Tongue (tissue), 2 donors: ENCODE data around the gene PHLDB1. TPM values are rescaled to one million over a fixed set of nuclear protein-coding genes. Genes with fewer than 3 reads are reported as not detected.

Source experiments
- DNase-seq: peaks from one replicate; pipeline ENCODE4 v3.0.0-alpha.2; 2015
- total RNA-seq: library from RNA; depleted of rRNA; stranded (reverse); fragments of >200 nt; gene quantifications from one replicate; pipeline ENCODE4 v1.2.3, GENCODE V29; 2014

The PHLDB1 gene
- total RNA-seq, 1 donor from 2014 or later = 103 TPM

- DNase-seq = peak; percentile 81
These were observed 15.2 kb downstream of the PHLDB1 start for GRCh38 chr11:118622376-118623268.

- peak; percentile 50 for DNase-seq
These were observed 15.8 kb downstream of the PHLDB1 start for GRCh38 chr11:118623269-118623655.

- DNase-seq = no peak
These were observed 17.7 kb downstream of the PHLDB1 start for GRCh38 chr11:118625036-118625690.

GRCh38 chr11:118625976-118626375 is 18.6 kb downstream of the PHLDB1 start:
- DNase-seq = no peak

DNA sequence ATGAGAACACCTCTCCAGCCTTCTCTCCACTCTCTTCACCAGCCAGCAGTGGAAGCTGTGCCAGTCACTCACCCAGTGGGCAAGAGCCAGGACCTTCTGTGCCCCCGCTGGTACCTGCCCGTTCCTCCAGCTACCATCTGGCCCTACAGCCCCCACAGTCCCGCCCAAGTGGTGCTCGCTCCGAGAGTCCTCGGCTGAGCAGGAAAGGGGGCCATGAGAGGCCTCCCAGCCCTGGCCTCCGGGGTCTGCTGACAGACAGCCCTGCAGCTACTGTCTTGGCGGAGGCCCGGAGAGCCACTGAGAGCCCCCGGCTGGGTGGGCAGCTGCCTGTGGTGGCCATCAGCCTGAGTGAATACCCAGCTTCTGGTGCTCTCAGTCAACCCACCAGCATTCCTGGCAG is 20.2 kb downstream of the PHLDB1 start:
- no peak for DNase-seq

- DNase-seq = no peak
These were observed 20.6 kb downstream of the PHLDB1 start for GRCh38 chr11:118628031-118628430.

DNA sequence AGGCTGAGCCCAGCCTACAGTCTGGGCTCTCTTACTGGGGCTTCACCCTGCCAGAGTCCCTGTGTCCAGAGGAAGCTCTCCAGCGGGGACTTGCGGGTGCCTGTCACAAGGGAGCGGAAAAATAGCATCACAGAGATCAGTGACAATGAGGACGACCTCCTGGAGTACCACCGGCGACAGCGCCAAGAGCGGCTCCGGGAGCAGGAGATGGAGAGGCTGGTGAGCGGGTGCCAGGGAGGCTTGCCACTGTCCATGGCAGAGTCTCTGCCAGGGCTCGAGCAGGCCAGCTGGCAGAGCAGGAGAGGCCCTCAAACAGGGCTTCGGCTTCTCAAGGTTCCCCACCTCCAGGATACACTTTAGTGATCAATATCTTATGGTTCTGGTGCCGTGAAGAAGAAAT is 21.0 kb downstream of the PHLDB1 start:
- DNase-seq = no peak

DNA sequence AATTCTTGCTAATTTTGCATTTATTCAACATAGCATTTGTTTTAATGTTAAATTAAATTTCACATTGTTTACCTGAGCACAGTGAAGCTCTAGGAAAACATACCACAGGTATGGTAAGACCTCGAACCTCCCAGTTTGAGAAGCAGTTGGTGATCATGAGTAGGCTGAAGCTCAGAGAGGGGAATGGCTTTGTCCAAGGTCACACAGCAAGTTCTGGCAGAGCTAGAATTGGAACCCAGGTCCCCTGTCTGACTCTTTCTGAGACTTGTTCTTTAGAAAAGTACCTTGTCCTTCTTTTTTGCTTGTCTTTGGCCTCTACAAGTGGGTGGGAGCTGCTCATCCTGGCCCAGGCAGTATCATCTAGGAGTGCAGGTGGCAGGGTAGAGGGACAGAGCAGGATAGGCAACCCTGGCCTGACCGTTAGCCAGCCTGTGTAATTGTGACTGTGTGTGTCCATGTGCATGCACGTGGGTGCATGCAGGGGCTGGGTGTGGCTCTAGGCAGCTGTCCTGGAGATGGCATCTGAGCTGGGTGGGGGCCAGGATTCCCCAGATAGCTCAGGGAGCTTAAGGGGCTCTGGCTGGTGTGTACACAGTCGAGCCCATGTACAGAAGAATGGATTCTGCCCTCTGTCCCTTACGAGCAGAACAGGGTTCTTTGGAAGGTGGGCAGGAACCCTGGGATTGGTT is 21.6 kb downstream of the PHLDB1 start:
- peak; percentile 86 for DNase-seq

DNA sequence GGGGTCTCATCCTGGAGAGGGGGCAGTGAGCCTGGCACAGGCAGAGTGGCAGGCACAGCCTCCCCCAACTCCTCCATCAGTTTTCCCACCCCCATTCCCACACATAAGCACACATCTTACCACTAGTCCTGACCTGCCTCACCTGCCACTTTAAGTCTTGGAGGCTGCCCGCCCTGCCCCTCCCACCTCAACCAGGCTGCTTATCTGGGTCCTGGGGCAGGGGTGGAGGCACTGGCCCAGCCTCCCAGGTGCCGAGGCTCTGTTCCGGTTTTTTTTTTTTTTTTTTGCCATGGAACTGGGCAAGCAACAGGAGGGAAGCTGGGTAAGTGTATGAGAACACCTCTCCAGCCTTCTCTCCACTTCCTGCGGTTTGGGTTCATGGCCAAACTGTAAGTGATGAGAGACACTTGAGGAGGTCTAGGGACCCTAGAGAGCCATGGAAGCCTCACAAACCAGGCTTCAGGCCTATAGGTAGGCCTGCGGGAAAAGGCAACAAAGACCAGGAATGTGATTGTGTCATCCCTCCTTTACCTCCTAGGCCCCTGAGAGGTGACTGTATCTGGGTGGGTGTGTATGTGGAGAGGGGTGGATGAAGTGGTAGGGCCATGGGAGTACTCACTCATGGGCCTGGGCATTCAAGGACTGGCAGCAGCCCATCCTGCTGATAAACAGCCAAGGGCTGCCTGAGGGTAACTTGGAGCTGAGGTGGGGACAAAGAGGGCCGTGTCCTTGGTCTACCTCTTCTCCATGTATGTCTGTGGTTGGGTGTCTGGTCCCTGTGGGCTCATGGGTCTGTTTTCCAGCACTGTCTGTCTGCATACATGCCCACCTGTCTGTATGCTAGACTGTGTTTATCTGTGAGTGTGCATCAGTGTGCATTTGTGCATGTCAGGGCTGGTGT is 22.6 kb downstream of the PHLDB1 start:
- no peak for DNase-seq

- no peak for DNase-seq
These were observed 23.9 kb downstream of the PHLDB1 start for GRCh38 chr11:118631142-118631909.

DNA sequence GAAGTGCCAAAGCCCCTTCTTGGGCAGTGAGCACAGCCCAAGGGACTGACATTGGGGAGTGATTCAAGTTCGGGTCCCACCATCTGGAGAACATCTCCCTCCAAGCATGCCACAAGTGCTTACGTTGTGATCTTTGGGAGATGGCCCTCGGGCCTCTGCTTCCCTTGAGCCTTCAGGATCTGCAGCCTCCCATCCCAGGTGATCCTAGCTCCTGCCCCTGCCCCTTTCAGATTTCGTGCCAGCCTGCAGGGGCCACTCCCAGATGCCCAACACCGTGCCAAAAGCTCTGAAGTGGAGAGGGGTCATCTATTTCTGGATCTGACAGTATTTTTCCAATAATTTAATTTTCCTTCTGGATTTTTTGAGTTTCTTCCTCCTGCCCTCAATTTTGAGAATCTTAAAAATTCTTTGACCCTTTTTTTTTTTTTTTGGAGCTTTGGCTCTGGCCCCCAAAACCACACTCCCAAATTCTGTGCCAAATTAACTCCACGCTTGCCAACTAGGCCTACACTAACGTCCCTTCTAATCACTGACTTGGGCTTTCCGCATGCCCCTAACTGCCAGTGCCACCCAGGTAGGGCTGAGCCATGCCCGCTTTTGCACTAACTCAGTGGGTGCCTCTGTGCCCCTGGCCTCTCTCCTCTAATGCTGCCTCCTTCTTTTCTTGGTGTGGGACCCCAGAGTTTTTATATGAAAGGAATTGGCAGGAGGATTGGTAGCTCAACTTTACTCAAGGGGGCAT is 25.3 kb downstream of the PHLDB1 start:
- no peak for DNase-seq

DNA sequence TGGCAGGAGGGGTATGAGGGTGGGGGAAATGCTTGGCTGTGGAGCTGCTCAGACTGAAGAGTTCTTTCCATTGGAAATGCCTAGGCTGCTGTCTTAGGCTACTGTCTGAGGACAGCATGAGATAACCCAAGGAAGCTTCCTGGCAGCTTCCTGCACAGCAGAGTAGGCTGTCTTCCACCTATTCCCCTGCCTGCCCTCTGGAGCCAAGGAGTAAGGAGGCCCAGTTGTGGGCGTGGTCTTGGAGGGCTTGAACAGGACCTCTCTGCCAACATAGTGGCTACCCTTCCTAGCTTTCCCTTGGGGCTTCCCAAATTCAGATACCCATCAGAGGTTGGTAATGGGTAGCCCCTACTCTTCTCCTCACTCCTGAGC is 25.9 kb downstream of the PHLDB1 start:
- no peak for DNase-seq

GRCh38 chr11:118633979-118634378 is 26.6 kb downstream of the PHLDB1 start:
- DNase-seq = no peak

DNA sequence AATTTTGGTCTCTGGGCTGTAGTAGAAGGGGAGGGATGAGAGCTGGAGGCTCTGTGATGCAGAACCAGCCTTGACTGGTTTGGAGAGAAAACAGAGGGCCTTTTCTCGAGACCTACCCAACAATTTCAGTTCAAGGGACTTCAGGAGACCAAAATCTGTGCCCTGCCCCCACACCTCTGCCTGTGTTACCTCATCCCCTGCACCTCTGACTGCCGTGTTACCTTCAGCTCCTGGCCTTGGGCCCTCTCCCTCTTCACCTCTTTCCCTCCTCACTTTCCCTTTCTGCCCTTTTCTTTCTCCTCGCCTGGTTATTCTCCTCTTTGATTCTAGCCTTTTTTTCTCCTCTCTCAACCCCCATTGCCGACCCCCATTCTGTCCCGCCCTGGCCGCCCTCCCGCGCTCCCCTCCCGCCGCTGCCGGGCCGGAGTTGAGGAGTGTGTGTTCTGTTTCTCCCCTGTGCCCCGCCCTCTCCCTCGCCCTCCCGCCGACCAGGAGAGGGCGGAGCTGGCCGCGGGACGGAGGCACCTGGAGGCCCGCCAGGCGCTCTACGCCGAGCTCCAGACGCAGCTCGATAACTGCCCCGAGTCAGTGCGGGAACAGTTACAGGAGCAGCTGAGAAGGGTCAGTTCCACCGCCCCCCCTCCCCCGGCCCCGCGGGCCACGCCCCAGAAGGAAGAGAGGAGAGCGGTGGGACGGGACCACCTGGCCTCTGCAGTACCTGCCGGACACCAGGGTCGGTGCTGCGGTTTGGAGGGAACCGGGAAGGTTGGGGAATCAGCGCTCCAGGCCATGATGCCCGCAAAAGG is 27.2 kb downstream of the PHLDB1 start:
- peak; percentile 90 for DNase-seq

- DNase-seq = peak; percentile 51
These were observed 27.8 kb downstream of the PHLDB1 start for GRCh38 chr11:118635237-118635591.

DNA sequence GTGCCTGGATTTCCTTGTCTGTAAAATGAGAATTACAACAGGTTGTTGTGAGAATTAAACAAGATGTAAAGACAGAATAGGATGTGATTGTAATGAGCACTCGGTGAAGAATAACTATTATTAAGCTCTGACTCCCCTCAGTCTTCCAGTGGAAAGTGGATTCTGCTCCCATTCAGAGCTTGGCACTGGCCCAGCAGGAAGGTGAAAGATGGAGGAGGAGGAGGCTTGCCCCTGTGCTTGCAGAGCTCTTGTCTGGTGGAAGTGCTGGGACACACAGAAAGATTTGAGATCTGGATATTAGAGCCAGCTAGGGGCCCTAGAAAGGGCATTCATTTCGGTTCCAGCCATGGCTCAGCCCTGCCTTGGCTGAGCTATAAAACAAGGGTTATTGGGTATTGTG is 28.2 kb downstream of the PHLDB1 start:
- DNase-seq = no peak

- DNase-seq = no peak
These were observed 29.3 kb downstream of the PHLDB1 start for GRCh38 chr11:118636569-118637290.

GRCh38 chr11:118638726-118639125 is 31.3 kb downstream of the PHLDB1 start:
- DNase-seq = no peak

DNA sequence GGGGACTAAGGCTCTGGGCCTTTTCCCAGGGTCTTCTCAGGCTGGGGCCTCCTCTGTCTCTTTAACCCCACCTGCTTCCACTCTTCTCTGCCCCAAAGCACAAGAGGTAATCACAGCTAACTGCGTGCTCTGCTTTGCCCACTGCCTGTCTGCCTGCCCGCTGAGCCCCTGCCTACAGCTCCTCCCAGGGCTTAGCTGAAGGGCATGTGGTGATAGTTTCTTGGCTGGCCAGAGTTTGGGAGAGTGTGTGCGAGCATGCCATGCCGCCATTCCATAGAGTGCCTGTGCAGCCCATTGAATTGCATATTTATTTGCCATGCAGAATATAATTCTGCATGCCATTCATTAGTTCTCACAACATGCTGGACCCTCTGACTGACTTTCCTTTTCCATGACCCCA is 32.5 kb downstream of the PHLDB1 start:
- DNase-seq = peak; percentile 65
